Tibial nerve (tissue), 4 donors: Measurements from ENCODE around the gene PAN3.

Source experiments
- CTCF ChIP-seq, 5 experiments: fragments of 200-600 bp in 3 of 5; fragments of 450-650 bp in 2 of 5; sonication (generic) in 3 of 5; IDR thresholded peaks; one replicate each; pipeline ENCODE4 v1.5.1; 2016 to 2019; ENCODE audit warnings: antibody characterized with exemption in 5 of 5, mild to moderate bottlenecking in 3 of 5, moderate library complexity in 2 of 5
- EP300 ChIP-seq, 2 donors: sonication (generic); formaldehyde crosslinking; IDR thresholded peaks; one replicate each; pipeline ENCODE4 v1.6.1; 2017; ENCODE audit warnings: antibody characterized with exemption in 2 of 2, mild to moderate bottlenecking in 1 of 2

GRCh38 chr13:28344163-28344562 is 205.8 kb downstream of the PAN3 start:
- TF ChIP-seq EP300 (IDR thresholded peaks at IDR 0.05) = no peak
- TF ChIP-seq CTCF (IDR thresholded peaks at IDR 0.05) = no peak
